Measurements from ENCODE around the gene SAPCD1. TPM values are rescaled to one million over a fixed set of nuclear protein-coding genes. Genes with fewer than 3 reads are reported as not detected.

The SAPCD1 gene
- total RNA-seq, 1 donor from 2014 or later: 0.47 TPM

GRCh38 chr6:31775184-31775583, 12.7 kb downstream of the SAPCD1 start:
- DNase-seq: no peak
- intact Hi-C loops (cut with micrococcal nuclease): no loop called here

DNA sequence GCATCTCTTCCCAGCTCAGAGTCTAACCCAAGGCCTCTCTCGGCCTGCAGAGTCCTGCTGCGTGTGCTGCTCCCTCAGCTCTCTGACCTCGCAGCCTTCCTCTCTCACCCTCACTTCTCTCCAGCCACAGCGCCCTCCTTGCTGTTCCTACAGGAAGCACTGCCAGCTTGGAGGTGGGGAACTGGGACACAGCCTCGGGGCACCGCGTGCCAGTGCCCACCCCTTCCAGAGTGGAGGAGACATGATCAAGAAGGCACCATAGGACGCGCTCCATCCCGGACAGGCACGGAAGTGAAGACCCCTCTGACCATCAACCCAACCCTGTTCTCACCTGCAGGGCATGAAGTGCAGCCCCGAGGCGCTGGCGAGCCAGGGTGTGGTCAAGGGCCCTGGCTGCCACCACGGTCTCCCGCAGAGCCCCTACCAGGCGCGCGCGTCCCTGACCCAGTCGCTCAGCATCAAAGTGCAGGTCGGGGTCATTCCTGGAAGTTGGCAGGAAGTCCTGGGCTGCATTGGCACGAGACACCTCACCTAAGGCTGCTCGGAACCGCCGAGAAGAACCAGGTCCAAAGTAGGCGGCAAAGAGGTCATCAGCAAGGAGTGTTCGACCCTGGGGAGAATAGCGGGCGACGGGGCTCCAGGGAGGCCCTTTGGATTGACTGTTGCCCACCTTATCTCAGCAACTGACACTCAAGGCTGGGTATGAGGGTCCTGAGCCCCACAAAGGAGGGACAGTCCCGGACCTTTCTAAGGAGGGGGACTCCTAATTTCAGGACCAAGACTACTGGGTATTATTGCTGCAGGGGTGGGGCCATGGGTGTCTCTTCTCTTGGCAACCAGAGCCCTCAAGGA, 13.4 kb downstream of the SAPCD1 start:
- DNase-seq: no peak
- intact Hi-C loops (cut with micrococcal nuclease): no loop called here
- no peak for ATAC-seq

More at GRCh38 chr6:31775184-31775583, 12.7 kb downstream of the SAPCD1 start:
- ATAC-seq: no peak

DNA sequence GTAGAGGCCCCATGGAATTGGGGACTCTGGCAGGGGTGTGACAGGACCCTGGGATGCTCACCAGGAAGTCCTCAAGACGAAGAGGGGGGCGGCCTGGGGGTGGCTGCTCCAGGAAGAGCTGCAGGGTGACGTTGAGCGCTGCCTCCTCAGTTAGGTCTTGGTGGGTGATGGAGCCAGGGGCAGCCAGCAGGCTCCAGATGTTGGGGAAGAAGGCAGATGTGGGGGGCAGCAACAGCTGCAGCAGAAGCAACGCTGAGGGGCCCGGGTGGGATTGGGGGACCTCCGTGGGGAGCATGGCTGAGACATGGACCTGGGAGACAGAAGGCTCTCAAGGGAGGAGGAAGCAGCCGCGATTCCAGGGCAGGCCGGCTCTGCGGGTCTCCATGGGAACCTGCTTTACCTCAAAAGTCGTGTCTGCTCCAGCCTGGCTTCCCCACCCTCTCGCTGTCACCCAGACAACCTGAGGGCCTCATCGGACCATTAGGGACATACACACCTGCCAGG, 14.1 kb downstream of the SAPCD1 start:
- intact Hi-C loops (cut with micrococcal nuclease): no loop called here
- ATAC-seq: no peak
- peak; percentile 39 for DNase-seq

DNA sequence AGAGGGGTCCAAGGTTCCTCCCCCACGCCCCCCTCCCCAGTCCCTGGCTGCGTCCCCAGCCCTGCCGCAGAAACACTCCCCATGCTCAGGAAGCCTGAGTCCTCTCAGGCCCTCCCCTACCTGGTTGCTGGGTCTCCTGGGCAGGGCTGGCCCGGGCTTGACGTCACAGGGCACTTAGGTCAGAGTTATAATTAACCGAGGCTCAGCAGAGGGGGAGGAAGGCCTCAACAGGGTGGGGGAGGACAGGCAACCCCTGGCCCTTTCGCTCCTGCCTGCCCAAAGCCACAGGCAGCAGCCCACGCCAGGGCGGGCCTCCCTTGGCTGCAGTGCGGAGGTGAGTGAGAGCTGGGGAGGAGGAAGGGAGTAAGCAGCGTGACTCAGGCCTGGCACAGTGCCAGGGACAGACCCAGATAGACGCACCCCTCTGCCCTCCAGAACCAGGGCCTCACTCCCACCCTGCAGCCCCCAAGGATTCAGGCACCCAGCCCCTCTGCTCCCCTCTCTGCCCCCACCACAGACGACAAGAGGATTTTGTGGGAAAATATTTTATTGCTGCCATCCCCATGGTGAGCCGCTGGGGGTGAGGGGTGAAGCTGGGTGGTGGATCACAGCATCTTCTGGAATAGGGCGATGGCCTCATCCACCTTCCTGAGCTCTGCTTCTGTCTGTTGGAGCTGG, 14.7 kb downstream of the SAPCD1 start, which contains the start of gene VWA7:
Gene VWA7 (minus strand): TSS at position 340 of the 678 bp plus-strand sequence. CDS start 549 bp downstream, outside the sequence.
- peak; percentile 92 for ATAC-seq
- peak; percentile 82 for DNase-seq
- intact Hi-C loops (cut with micrococcal nuclease): no loop called here

- DNase-seq (no peak), ATAC-seq (no peak)
- intact Hi-C loops (cut with micrococcal nuclease): no loop called here
These were observed 15.2 kb downstream of the SAPCD1 start for GRCh38 chr6:31777667-31778050.

DNA sequence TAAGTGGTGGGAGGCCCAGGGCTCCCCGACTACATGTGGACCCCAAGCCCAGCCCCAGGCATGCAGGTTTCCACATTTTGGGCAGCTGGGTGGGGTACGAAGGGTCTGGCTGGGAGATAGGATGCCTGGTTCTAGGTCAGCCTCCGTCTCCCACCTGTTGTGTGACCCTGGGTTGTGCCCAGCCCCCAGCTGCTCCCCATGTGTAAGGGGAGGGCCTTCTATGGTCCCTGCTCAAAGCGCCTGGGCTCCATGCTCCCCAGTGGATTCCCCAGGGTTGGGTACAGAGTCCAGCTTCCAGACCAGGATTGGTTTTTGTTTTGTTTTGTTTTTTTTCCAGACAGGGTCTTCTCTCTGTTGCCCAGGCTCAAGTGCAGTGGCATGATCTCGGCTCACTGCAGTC, 15.7 kb downstream of the SAPCD1 start:
- DNase-seq: no peak

DNA sequence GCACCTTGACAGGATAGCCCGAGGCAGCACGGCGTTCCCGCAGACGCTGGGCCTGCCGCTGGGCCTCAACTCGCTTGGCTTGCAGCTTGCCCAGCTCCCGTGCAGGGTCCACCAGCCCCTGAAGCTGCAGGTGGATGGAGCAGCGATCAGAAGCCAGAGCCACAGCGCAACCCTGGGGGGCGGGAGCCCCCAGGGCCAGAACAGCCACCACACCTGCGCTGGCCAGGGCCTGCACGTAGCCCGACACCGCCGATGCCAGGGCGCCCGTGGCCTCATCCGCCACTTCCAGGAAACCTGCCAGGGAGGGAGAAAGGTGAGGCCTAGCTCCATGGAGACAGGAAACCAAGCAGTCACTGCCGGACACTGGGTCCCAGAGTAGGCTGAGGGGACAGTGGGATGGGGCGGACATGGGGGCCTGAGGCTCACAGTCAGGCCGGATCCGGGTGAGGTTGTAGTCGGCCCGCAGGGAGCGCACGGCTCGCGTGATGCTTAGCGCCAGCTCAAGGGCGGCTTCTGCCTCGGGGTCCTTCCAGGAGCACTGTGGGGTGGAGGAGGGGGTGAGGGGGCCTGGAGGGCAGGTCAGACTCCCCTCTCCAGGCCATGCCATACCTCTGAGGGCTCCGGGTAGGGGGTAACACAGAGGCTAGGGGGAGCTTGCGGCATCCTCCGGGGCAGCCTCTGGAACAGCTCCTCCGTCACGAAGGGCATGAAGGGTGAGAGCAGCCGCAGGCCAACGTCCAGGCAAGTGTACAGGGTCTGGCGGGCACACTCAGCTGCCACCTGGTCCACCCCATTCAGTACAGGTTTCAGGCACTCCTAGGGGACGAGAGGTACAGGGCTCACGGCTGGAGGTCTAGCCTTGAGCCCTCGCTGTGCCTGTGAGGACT, 16.8 kb downstream of the SAPCD1 start:
- ATAC-seq (no peak), DNase-seq (no peak)
- intact Hi-C loops (cut with micrococcal nuclease): no loop called here

More for the DNA sequence above, 15.7 kb downstream of the SAPCD1 start:
- intact Hi-C loops (cut with micrococcal nuclease): no loop called here
- no peak for ATAC-seq

GRCh38 chr6:31779908-31780307, 17.5 kb downstream of the SAPCD1 start:
- DNase-seq: no peak
- no peak for ATAC-seq
- intact Hi-C loops (cut with micrococcal nuclease): no loop called here

DNA sequence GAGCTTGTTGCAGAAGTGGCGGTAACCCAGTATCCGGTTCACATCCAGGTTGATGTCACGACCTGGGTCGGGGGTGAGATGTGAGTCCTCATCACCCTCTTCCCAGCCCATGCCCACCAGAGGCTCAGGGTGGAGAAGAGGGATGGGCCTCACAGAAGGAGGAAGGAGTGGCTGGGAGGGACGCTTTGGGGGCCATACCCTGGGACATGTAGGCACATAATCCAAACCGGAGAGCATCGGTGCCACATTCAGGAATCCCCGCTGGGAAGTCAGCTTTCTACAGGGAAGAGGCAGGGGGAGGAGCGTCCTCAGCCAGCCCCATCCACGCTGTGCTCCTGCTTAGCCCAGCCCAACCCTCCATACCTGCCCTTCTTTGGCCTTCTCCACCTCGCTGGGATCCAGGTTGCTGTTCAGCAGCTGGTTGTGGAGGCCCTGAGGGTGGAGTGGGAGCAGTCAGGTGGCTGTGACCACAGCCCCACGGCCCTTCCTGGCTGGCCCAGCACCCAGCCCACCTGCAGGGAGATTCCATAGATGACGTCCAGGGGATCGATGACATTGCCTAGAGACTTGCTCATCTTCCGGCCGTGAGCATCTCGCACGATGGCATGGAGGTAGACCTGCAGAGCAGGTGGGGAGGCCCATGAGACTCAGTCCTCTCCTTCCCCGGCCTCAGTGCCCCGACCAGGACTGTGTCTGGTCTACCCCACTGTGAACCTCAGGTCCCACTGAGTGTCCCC, 18.2 kb downstream of the SAPCD1 start:
- intact Hi-C loops (cut with micrococcal nuclease): no loop called here
- ATAC-seq: no peak
- no peak for DNase-seq

- intact Hi-C loops (cut with micrococcal nuclease): no loop called here
- DNase-seq: no peak
These were observed 19.0 kb downstream of the SAPCD1 start for GRCh38 chr6:31781244-31782125.

DNA sequence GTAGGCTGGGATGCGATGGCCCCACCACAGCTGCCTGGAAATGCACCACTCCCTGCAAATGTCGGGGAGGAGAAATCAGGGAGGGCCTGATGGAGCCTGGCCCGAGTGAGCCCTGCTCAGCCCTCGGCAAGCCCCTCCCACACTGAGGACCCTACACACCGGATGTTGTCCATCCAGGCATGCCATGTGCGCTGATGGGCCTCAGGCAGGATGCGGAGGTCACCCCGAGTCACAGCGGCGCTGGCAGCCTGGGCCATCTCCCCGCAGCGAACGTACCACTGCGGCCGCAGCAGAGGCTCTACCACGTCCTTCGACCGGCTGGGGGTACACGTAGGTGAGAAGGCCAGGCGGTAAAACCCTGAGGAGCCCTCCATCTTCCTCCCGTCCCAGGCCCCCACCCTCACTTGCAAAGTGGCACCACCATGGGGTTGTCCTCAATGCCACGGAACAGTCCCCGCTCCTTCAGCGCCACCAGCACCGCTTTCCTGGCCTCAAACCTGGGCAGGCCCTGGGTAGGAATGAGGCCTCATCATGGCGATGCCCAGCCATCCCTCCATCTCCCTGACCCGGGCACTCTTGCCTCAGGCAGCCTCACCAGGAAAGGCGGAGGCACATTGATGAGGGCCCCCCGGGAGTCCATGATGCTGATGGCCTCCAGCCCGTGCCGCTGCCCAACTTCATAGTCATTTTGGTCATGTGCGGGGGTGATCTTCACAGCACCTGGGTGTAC, 19.8 kb downstream of the SAPCD1 start:
- no peak for DNase-seq
- ATAC-seq: no peak
- intact Hi-C loops (cut with micrococcal nuclease): no loop called here

More at GRCh38 chr6:31781244-31782125, 19.0 kb downstream of the SAPCD1 start:
- ATAC-seq: no peak

DNA sequence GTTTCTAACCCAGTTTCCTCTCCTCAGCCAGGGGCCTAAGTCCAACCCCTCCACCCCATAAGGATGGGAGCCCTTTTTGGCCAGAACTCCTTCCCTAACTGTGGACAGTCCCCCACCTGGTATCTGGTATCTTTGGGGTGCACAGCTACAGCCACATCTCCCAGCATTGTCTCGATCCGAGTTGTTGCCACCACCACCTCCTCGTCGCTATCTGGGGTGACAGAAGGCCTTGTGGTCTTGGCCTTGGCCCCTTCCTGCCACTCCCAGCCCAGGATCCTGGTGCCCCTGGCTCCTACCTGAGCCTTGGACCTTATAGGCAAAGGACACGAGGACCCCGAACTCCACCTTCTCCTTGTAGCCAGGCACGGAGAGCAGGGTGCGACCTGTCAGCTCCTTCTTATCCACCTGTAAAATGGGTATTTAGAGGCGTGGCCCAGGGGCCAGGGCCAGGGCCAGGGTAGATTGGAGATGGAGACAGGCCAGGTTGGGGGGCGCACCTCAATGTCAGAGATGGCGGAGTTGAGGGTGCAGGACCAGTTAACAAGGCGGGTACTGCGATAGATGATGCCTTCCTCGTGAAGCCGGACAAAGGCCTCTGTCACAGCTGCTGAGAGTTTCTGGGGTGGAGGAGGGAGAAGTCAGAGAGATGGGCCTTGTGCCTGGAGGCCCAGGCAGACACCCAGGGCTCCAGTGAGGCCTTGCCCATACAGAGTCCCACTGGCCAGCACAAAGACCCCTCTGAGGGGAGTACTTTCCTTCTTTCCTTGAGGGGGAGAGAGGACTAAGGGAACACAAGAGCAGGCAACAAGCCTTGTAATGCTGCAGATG, 21.9 kb downstream of the SAPCD1 start:
- no peak for DNase-seq
- intact Hi-C loops (cut with micrococcal nuclease): no loop called here
- no peak for ATAC-seq

- intact Hi-C loops (cut with micrococcal nuclease): no loop called here
- DNase-seq (no peak), ATAC-seq (no peak)
These were observed 23.0 kb downstream of the SAPCD1 start for GRCh38 chr6:31785475-31785874.

GRCh38 chr6:31791324-31792089, 29.1 kb downstream of the SAPCD1 start:
- intact Hi-C loops (cut with micrococcal nuclease): no loop called here
- ATAC-seq: no peak
- no peak for DNase-seq

DNA sequence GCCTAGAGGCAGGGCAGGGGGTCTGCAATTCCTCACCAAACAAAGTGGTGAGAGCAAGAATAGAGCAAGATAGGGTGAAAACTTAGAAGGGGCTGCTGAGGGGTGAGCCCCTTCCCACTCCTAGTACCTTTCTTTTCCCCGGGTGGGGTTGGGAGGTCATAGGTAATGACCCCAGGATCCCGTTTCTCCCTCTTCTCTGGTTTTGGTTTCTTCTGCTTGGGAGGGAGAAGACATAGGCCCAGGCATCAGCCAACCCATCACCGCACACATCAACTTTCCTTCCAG, 29.6 kb downstream of the SAPCD1 start:
- intact Hi-C loops (cut with micrococcal nuclease): no loop called here
- ATAC-seq: no peak
- no peak for DNase-seq

DNA sequence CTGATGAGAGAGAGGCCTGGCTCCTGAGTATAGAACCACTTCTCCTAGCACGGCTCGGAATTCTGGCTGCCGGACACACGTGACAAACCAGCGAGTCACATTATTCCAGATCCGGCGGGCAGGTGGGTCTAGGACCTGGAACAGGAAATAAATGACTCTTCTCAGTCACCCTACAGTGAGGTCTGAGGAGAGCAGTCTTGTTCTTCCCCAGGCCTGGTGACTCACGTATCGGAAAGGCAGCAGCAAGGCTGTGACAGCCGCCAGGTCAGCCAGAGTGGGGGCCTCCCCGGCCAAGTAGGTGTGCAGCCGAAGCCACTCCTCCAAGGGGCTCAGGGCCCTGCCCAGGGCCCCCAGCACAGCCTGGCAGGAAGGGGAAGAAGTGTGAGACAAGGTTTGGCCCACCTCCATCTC, 30.3 kb downstream of the SAPCD1 start:
- DNase-seq (no peak), ATAC-seq (no peak)
- intact Hi-C loops (cut with micrococcal nuclease): no loop called here

All from left ventricle myocardium superior (tissue), 1 donor.